22Rv1 (cell line): ENCODE results near the gene PPP1R7.

Source experiments
- H3K27ac ChIP-seq: fragments of 450-650 bp; 2 replicates; pipeline ENCODE4 v1.5.1; 2017
- CTCF ChIP-seq: fragments of 450-650 bp; IDR thresholded peaks from 2 replicates; pipeline ENCODE4 v1.5.1; 2017; ENCODE audit warnings: mild to moderate bottlenecking
- ZFX ChIP-seq: fragments of 450-650 bp; IDR thresholded peaks from 2 replicates; pipeline ENCODE4 v1.6.1; 2017; ENCODE audit warnings: antibody characterized with exemption, borderline replicate concordance

The PPP1R7 gene

GRCh38 chr2:241136191-241136590, 14.1 kb upstream of the PPP1R7 start:
- no peak overlapping the region for H3K27ac ChIP-seq
- TF ChIP-seq ZFX (no peak), CTCF (no peak)

- H3K27ac ChIP-seq: no peak overlapping the region
- TF ChIP-seq CTCF (no peak), ZFX (no peak)
Measured at GRCh38 chr2:241136661-241137260, 13.5 kb upstream of the PPP1R7 start.

GRCh38 chr2:241137276-241138190, 12.7 kb upstream of the PPP1R7 start:
- no peak overlapping the region for H3K27ac ChIP-seq
- TF ChIP-seq CTCF (no peak), ZFX (no peak)

- H3K27ac ChIP-seq: no peak overlapping the region
- TF ChIP-seq ZFX: no peak
- TF ChIP-seq CTCF: no peak
Measured at GRCh38 chr2:241138471-241138870, 11.8 kb upstream of the PPP1R7 start.

GRCh38 chr2:241139531-241140444, 10.5 kb upstream of the PPP1R7 start:
- H3K27ac ChIP-seq: no peak overlapping the region
- TF ChIP-seq CTCF (no peak), ZFX (no peak)

- H3K27ac ChIP-seq: no peak overlapping the region
- TF ChIP-seq CTCF: no peak
Measured at GRCh38 chr2:241140445-241140840, 9.8 kb upstream of the PPP1R7 start.
